H1 (cell line): ENCODE results near the gene TMED5. TPM values are rescaled to one million over a fixed set of nuclear protein-coding genes. Genes with fewer than 3 reads are reported as not detected.

Experiments used
- CTCF ChIA-PET: fragments of 300-600 bp; sonication (Branson Sonifier 250); formaldehyde crosslinking; loops from one replicate; lab custom pipeline; 2021; ENCODE audit not compliant: partially characterized antibody; lab: Charles Lee
- POLR2A ChIA-PET: fragments of 300-600 bp; sonication (Branson Sonifier 250); formaldehyde crosslinking; loops from one replicate; lab custom pipeline; 2021; ENCODE audit warnings: inconsistent platforms; ENCODE audit not compliant: partially characterized antibody; lab: Charles Lee
- DNase-seq, 2 experiments: peaks; one replicate each; pipeline versions ENCODE4 v3.0.0 to v3.0.0-alpha.2; 2010 to 2022; ENCODE audit warnings: low spot score in 2 of 2, low read depth in 1 of 2, mixed read lengths in 1 of 2
- FAIRE-seq: peaks from 2 replicates; lab custom pipeline; 2011; peaks lifted over from hg19 to GRCh38; lab: Jason Lieb, UNC
- H2AFZ ChIP-seq: 2 replicates; pipeline ENCODE4 v1.8.1; 2012; ENCODE audit warnings: low read length, inconsistent platforms
- H2AK5ac ChIP-seq: 2 replicates; pipeline ENCODE4 v1.6.1; 2013; ENCODE audit warnings: low read depth, low read length
- H2BK120ac ChIP-seq: replicated peaks from 2 replicates; pipeline ENCODE3; 2013; ENCODE audit warnings: low read depth, low read length, inconsistent platforms
- H2BK12ac ChIP-seq: 2 replicates; pipeline ENCODE4 v1.6.1; 2013; ENCODE audit warnings: low read depth, low read length
- H2BK15ac ChIP-seq: 2 replicates; pipeline ENCODE4 v1.6.1; 2013; ENCODE audit warnings: low read length
- H2BK20ac ChIP-seq: 2 replicates; pipeline ENCODE4 v1.6.1; 2013; ENCODE audit warnings: low read length
- H2BK5ac ChIP-seq: 2 replicates; pipeline ENCODE4 v1.6.1; 2013; ENCODE audit warnings: low read depth, low read length
- H3K14ac ChIP-seq: 2 replicates; pipeline ENCODE4 v1.6.1; 2013; ENCODE audit warnings: inconsistent platforms; ENCODE audit not compliant: insufficient read length
- H3K18ac ChIP-seq: 2 replicates; pipeline ENCODE4 v1.6.1; 2013; ENCODE audit warnings: low read length; ENCODE audit errors: extremely low read depth
- H3K23ac ChIP-seq: 2 replicates; pipeline ENCODE4 v1.6.1; 2013; ENCODE audit warnings: inconsistent platforms; ENCODE audit not compliant: insufficient read length
- H3K23me2 ChIP-seq: 2 replicates; pipeline ENCODE4 v1.6.1; 2013; ENCODE audit warnings: low read depth, low read length
- H3K27ac ChIP-seq: 2 replicates; pipeline ENCODE4 v1.6.1; 2011; ENCODE audit warnings: low read depth, low read length, inconsistent platforms
- H3K27me3 ChIP-seq, 4 experiments: replicated peaks in 1 of 4; 1 replicate in 1 of 4; 2 replicates in 3 of 4; pipeline versions ENCODE4 v1.6.1 to v1.8.1; 2011 to 2013; ENCODE audit warnings: low read length in 3 of 4, mild to moderate bottlenecking in 3 of 4, inconsistent platforms in 2 of 4, mixed read lengths in 2 of 4, moderate library complexity in 1 of 4; ENCODE audit not compliant: control insufficient read depth in 3 of 4, insufficient read depth in 3 of 4; ENCODE audit errors: extremely low read depth in 1 of 4
- H3K36me3 ChIP-seq, 4 experiments: 2 replicates each; pipeline versions ENCODE4 v1.6.1 to v1.8.1; 2011 to 2013; ENCODE audit warnings: mild to moderate bottlenecking in 4 of 4, low read length in 3 of 4, moderate library complexity in 2 of 4, control low read depth in 1 of 4, inconsistent platforms in 1 of 4; ENCODE audit not compliant: insufficient read depth in 4 of 4, control insufficient read depth in 2 of 4
- H3K4ac ChIP-seq: replicated peaks from 2 replicates; pipeline ENCODE3; 2013; ENCODE audit warnings: low read length, low read depth, mixed read lengths, inconsistent platforms; ENCODE audit not compliant: insufficient read length
- H3K4me1 ChIP-seq, 4 experiments: replicated peaks in 1 of 4; 1 replicate in 1 of 4; 2 replicates in 3 of 4; pipeline versions ENCODE4 v1.6.1 to v1.8.1; 2011 to 2013; ENCODE audit warnings: low read length in 3 of 4, inconsistent platforms in 2 of 4, mixed read lengths in 1 of 4; ENCODE audit not compliant: insufficient read depth in 4 of 4, control insufficient read depth in 3 of 4
- H3K4me2 ChIP-seq, 2 experiments: 2 replicates each; pipeline versions ENCODE4 v1.6.1 to v1.8.1; 2011 to 2013; ENCODE audit warnings: low read depth in 2 of 2, low read length in 2 of 2, control low read depth in 1 of 2, inconsistent platforms in 1 of 2, mild to moderate bottlenecking in 1 of 2; ENCODE audit not compliant: insufficient read depth in 1 of 2
- H3K4me3 ChIP-seq, 4 experiments: fragments of 200-600, 300-600 bp in 1 of 4; sonication (generic), shearing (Covaris generic), sonication (Bioruptor Twin) in 1 of 4; 2 replicates each; pipeline versions ENCODE4 v1.5.1 to v1.8.1; 2011 to 2016; ENCODE audit warnings: low read length in 4 of 4, low read depth in 3 of 4, control low read depth in 2 of 4, inconsistent platforms in 2 of 4, mild to moderate bottlenecking in 2 of 4, mixed read lengths in 1 of 4, moderate library complexity in 1 of 4; ENCODE audit not compliant: insufficient read depth in 2 of 4; ENCODE audit errors: extremely low read depth in 1 of 4
- H3K56ac ChIP-seq: replicated peaks from 2 replicates; pipeline ENCODE3; 2013; ENCODE audit warnings: low read depth, mild to moderate bottlenecking, mixed read lengths, low read length, inconsistent platforms; ENCODE audit not compliant: insufficient read length
- H3K79me1 ChIP-seq: 2 replicates; pipeline ENCODE4 v1.6.1; 2013; ENCODE audit warnings: low read depth, low read length, control low read depth
- H3K79me2 ChIP-seq, 2 experiments: 2 replicates each; pipeline versions ENCODE4 v1.6.1 to v1.8.1; 2012 to 2013; ENCODE audit warnings: low read length in 2 of 2, mild to moderate bottlenecking in 2 of 2, inconsistent platforms in 1 of 2; ENCODE audit not compliant: insufficient read depth in 2 of 2, control insufficient read depth in 1 of 2
- H3K9ac ChIP-seq, 4 experiments: replicated peaks in 1 of 4; 1 replicate in 1 of 4; 2 replicates in 3 of 4; pipeline versions ENCODE4 v1.6.1 to v1.8.1; 2011 to 2013; ENCODE audit warnings: low read depth in 3 of 4, low read length in 3 of 4, control low read depth in 2 of 4, mild to moderate bottlenecking in 2 of 4, moderate library complexity in 2 of 4, inconsistent platforms in 1 of 4; ENCODE audit errors: extremely low read depth in 1 of 4
- H3K9me3 ChIP-seq, 2 experiments: 2 replicates each; pipeline versions ENCODE4 v1.6.1 to v1.8.1; 2012 to 2013; ENCODE audit warnings: mild to moderate bottlenecking in 2 of 2, moderate library complexity in 2 of 2, control low read depth in 1 of 2, inconsistent platforms in 1 of 2, low read depth in 1 of 2, low read length in 1 of 2, mixed read lengths in 1 of 2; ENCODE audit not compliant: insufficient read depth in 2 of 2
- H4K20me1 ChIP-seq, 2 experiments: replicated peaks in 1 of 2; 2 replicates each; pipeline versions ENCODE3 to v1.8.1; 2011 to 2013; ENCODE audit warnings: inconsistent platforms in 2 of 2, low read length in 2 of 2, mild to moderate bottlenecking in 1 of 2; ENCODE audit not compliant: insufficient read depth in 2 of 2, control insufficient read depth in 1 of 2
- H4K5ac ChIP-seq: 2 replicates; pipeline ENCODE4 v1.6.1; 2013; ENCODE audit warnings: low read length, low read depth, mixed read lengths, inconsistent platforms; ENCODE audit not compliant: insufficient read length
- H4K8ac ChIP-seq: 2 replicates; pipeline ENCODE4 v1.8.0; 2013; ENCODE audit warnings: mild to moderate bottlenecking, moderate library complexity, low read length, inconsistent platforms; ENCODE audit not compliant: insufficient read depth; ENCODE audit errors: extremely low read depth
- H4K91ac ChIP-seq: replicated peaks from 2 replicates; pipeline ENCODE3; 2013; ENCODE audit warnings: low read length, mixed read lengths, inconsistent platforms; ENCODE audit not compliant: insufficient read length
- BCL11A ChIP-seq, 2 experiments: IDR thresholded peaks; one replicate each; pipeline ENCODE4 v1.6.1; 2011; ENCODE audit warnings: low read depth in 2 of 2, low read length in 2 of 2, mild to moderate bottlenecking in 2 of 2
- BRCA1 ChIP-seq: IDR thresholded peaks from 2 replicates; pipeline ENCODE4 v1.6.1; 2012; ENCODE audit warnings: low read depth, low read length, improper control_type of control experiment
- CBX8 ChIP-seq: fragments of 300-800, 300-1000 bp; sonication (generic); IDR thresholded peaks from 2 replicates; pipeline ENCODE4 v1.7.1; 2016; ENCODE audit warnings: low read depth, low read length, borderline replicate concordance
- CEBPB ChIP-seq: IDR thresholded peaks from 2 replicates; pipeline ENCODE4 v1.6.1; 2012; ENCODE audit warnings: low read depth, low read length
- CREB1 ChIP-seq: IDR thresholded peaks from 2 replicates; pipeline ENCODE4 v1.6.1; 2012; ENCODE audit warnings: inconsistent platforms
- CTBP2 ChIP-seq: IDR thresholded peaks from 2 replicates; pipeline ENCODE4 v1.7.0; 2011; ENCODE audit warnings: borderline replicate concordance, mild to moderate bottlenecking, moderate library complexity, mixed read lengths, low read length; ENCODE audit not compliant: insufficient read depth, insufficient read length
- EP300 ChIP-seq, 2 experiments: IDR thresholded peaks; 1 replicate in 1 of 2; 2 replicates in 1 of 2; pipeline ENCODE4 v1.6.1; 2011 to 2012; ENCODE audit warnings: low read depth in 2 of 2, low read length in 2 of 2, mild to moderate bottlenecking in 2 of 2, borderline replicate concordance in 1 of 2, inconsistent platforms in 1 of 2, moderate library complexity in 1 of 2
- SUZ12 ChIP-seq: fragments of 200-600 bp; sonication (generic); IDR thresholded peaks from 2 replicates; pipeline ENCODE4 v1.6.1; 2012; ENCODE audit warnings: mild to moderate bottlenecking, inconsistent platforms, low read length, moderate library complexity, mixed read lengths
- WGBS, 2 experiments: shearing (Covaris generic) in 1 of 2; methylation state at CpG; one replicate each; pipeline versions ENCODE4 v1.1.6 to v1.1.7; 2013 to 2015; ENCODE audit warnings: low lambda C conversion rate in 2 of 2, mixed read lengths in 2 of 2, inconsistent platforms in 1 of 2, low coverage in 1 of 2, missing lambda C conversion rate in 1 of 2; ENCODE audit not compliant: insufficient replicate concordance in 2 of 2, insufficient coverage in 1 of 2, insufficient read length in 1 of 2; ENCODE audit errors: extremely low coverage in 1 of 2, missing lambda C conversion rate in 1 of 2; 5-methylcytosine and 5-hydroxymethylcytosine counted together
- long read RNA-seq, 2 experiments: library from RNA in 1 of 2; library from capped mRNA in 1 of 2; stranded (forward); transcript quantifications; one replicate each; pipeline ENCODE4 v2.0.0, GENCODE V29; 2021; ENCODE audit warnings: inconsistent platforms in 1 of 2
- polyA minus RNA-seq, 3 experiments: library from RNA; depleted of rRNA, polyadenylated mRNA; stranded (reverse); fragments of >200 nt; gene quantifications; 1 replicate in 2 of 3; 2 replicates in 1 of 3; pipeline ENCODE4 v1.2.3, GENCODE V29; 2011
- polyA plus RNA-seq, 7 experiments: library from polyadenylated mRNA; depleted of rRNA in 3 of 7; stranded (reverse) in 5 of 7; unstranded in 2 of 7; fragments of >200 nt in 5 of 7; fragments of 200-250 nt in 2 of 7; gene quantifications; 1 replicate in 5 of 7; 2 replicates in 1 of 7; 4 replicates in 1 of 7; pipeline versions ENCODE4 v1.2.1 to v1.2.3, GENCODE V29; 2011 to 2013; ENCODE audit warnings: missing spikeins in 2 of 7, mixed read lengths in 2 of 7
- total RNA-seq: library from RNA; stranded (reverse); fragmentation: NEBNext Ultra II Directional; extraction: Animal tissue kit (Norgen Biotek cat#: 25700); gene quantifications from 2 replicates; pipeline ENCODE4 v1.2.1, GENCODE V29; 2021

Gene TMED5
- total RNA-seq: 32.8 and 33.1 TPM in 2 replicates
- polyA plus RNA-seq (2011; rRNA removed): 12.3 and 14.8 TPM in 2 replicates
- 12.4 TPM for polyA plus RNA-seq (2011; cell fraction: cytosol; rRNA removed)
- 22.5 TPM for polyA plus RNA-seq (2011; cell fraction: nucleus; rRNA removed)
- polyA plus RNA-seq (2012, experiment 1 of 2): 10.6 to 23.6 TPM (median 13.3 TPM) in 4 replicates
- polyA plus RNA-seq (2012, experiment 2 of 2): 3.1 TPM
- polyA plus RNA-seq (2013, experiment 1 of 2): 47.7 TPM
- 53.4 TPM for polyA plus RNA-seq (2013, experiment 2 of 2)
- polyA minus RNA-seq (2011; rRNA and poly(A)+ RNA removed): 15.5 and 25.5 TPM in 2 replicates
- polyA minus RNA-seq (2011; cell fraction: cytosol; rRNA and poly(A)+ RNA removed): 32.9 TPM
- polyA minus RNA-seq (2011; cell fraction: nucleus; rRNA and poly(A)+ RNA removed): 49.2 TPM
- long read RNA-seq, experiment 1, full-length matches to known transcripts: 21 of 51 reads
- long read RNA-seq, experiment 1, partial matches to known transcripts: 3 of 51 reads
- long read RNA-seq, experiment 1, other reads (novel, unspliced or antisense): 27 of 51 reads
- long read RNA-seq, experiment 2, full-length matches to known transcripts: 40 of 44 reads
- long read RNA-seq, experiment 2, partial matches to known transcripts: 2 of 44 reads
- long read RNA-seq, experiment 2, other reads (novel, unspliced or antisense): 2 of 44 reads

GRCh38 chr1:93179886-93180722 lies at the start of gene TMED5:
TMED5 (minus strand) TSS chr1:93180413; CDS start chr1:93180242, 171 bp downstream.
- ChIA-PET CTCF (no interaction called here), POLR2A (interaction anchor here (2.6 kb wide), 1 partner anchor 101 kb away, joined by 11 read pairs; the partner anchor contains the start of gene MTF2)
- peak within 1 kb of the TSS; percentile 61; the same call in 1 of the 2 replicates for H2BK12ac ChIP-seq
- H4K8ac ChIP-seq: peak within 1 kb of the TSS; percentile 85
- no peaks in the 10 kb centered on the region; a peak in 1 of 7 replicates for H3K4me1 ChIP-seq
- peak within 1 kb of the TSS; percentile 98 for H3K18ac ChIP-seq
- peaks cover 0 to 2% of the 10 kb centered on the region in 2 experiments for H4K20me1 ChIP-seq
- peak within 1 kb of the TSS; percentile 75 for H4K5ac ChIP-seq
- H4K91ac ChIP-seq: peak within 1 kb of the TSS; percentile 82
- H3K27me3 ChIP-seq: no peaks in the 10 kb centered on the region
- peak within 1 kb of the TSS; percentile 72 to 85 (median 84) for H3K9ac ChIP-seq
- H3K14ac ChIP-seq: no peak within 1 kb of the TSS
- H3K27ac ChIP-seq: peak within 1 kb of the TSS; percentile 80
- peaks cover 5% of the 10 kb centered on the region for H3K23me2 ChIP-seq
- H2AFZ ChIP-seq: peak within 1 kb of the TSS; percentile 92
- H3K36me3 ChIP-seq: no peaks in the 10 kb centered on the region; a peak in 1 of 8 replicates
- H3K79me1 ChIP-seq: peaks cover 4% of the 10 kb centered on the region; the same call in 1 of the 2 replicates
- peak within 1 kb of the TSS; percentile 90 to 99 (median 97) for H3K4me3 ChIP-seq
- no peak within 1 kb of the TSS for H3K23ac ChIP-seq
- 1% methylated on average over 74 of the region's 78 CpGs; no CpG with 5 or more reads in 1 of the 2 experiments for WGBS, 2 experiments
- peak within 1 kb of the TSS; percentile 57 for H3K4ac ChIP-seq
- no peak within 1 kb of the TSS for H2BK120ac ChIP-seq
- no peaks in the 10 kb centered on the region for H3K9me3 ChIP-seq
- H2BK15ac ChIP-seq: peak within 1 kb of the TSS; percentile 68; the same call in 1 of the 2 replicates
- H3K56ac ChIP-seq: peak within 1 kb of the TSS; percentile 74
- DNase-seq (peak; percentile 91 to 92), FAIRE-seq (peak; percentile 70)
- peak within 1 kb of the TSS; percentile 93 for H2BK5ac ChIP-seq
- peak within 1 kb of the TSS; percentile 80 to 97 for H3K4me2 ChIP-seq
- H2AK5ac ChIP-seq: no peak within 1 kb of the TSS; the same call in 1 of the 2 replicates
- H2BK20ac ChIP-seq: no peak within 1 kb of the TSS
- H3K79me2 ChIP-seq: peaks cover 0 to 60% of the 10 kb centered on the region in 2 experiments; a peak in 2 of 4 replicates
- no peak for TF ChIP-seq CBX8
- TF ChIP-seq EP300 (IDR thresholded peaks at IDR 0.05; ENCODE audit: borderline replicate concordance in 1 of 2, low read depth in 2 of 2, low read length in 2 of 2): no peak
- no peak for TF ChIP-seq SUZ12
- no peak for TF ChIP-seq BRCA1
- peak; percentile 88 for TF ChIP-seq CEBPB
- no peak for TF ChIP-seq CTBP2
- no peak for TF ChIP-seq BCL11A (IDR thresholded peaks at IDR 0.05; ENCODE audit: low read depth in 2 of 2, low read length in 2 of 2)
- TF ChIP-seq CREB1: peak; percentile 90
